Prostate gland (tissue), 2 donors: ENCODE data around the gene SAMM50. TPM values are rescaled to one million over a fixed set of nuclear protein-coding genes. Genes with fewer than 3 reads are reported as not detected.

Experiments used
- DNase-seq: peaks from one replicate; pipeline ENCODE4 v3.0.0-alpha.2; 2019; ENCODE audit warnings: low spot score
- H3K27ac ChIP-seq, 2 donors: fragments of 200-600 bp; sonication (generic); 2 replicates each; pipeline ENCODE4 v1.5.1; 2017 to 2019
- H3K27me3 ChIP-seq: fragments of 200-600 bp; sonication (generic); replicated peaks from 2 replicates; pipeline ENCODE4 v1.5.1; 2019; ENCODE audit not compliant: insufficient read depth
- H3K36me3 ChIP-seq, 2 donors: fragments of 200-600 bp; sonication (generic); 1 replicate in 1 of 2; 2 replicates in 1 of 2; pipeline versions ENCODE4 v1.5.1 to v1.8.1; 2017 to 2019
- H3K4me1 ChIP-seq: fragments of 200-600 bp; sonication (generic); replicated peaks from 2 replicates; pipeline ENCODE4 v1.5.1; 2019
- H3K4me3 ChIP-seq, 2 donors: fragments of 200-600 bp; sonication (generic); 2 replicates each; pipeline ENCODE4 v1.5.1; 2017 to 2019
- H3K9me3 ChIP-seq: fragments of 200-600 bp; sonication (generic); 2 replicates; pipeline ENCODE4 v1.5.1; 2017
- CTCF ChIP-seq, 4 experiments: fragments of 200-600 bp in 2 of 4; fragments of 450-650 bp in 2 of 4; sonication (generic) in 2 of 4; IDR thresholded peaks; 1 replicate in 3 of 4; 2 replicates in 1 of 4; pipeline ENCODE4 v1.5.1; 2016 to 2019; ENCODE audit warnings: antibody characterized with exemption in 4 of 4, mild to moderate bottlenecking in 2 of 4, moderate library complexity in 2 of 4
- POLR2A ChIP-seq: fragments of 450-650 bp; IDR thresholded peaks from one replicate; pipeline ENCODE4 v1.6.1; 2016; ENCODE audit warnings: antibody characterized with exemption, mild to moderate bottlenecking
- POLR2AphosphoS5 ChIP-seq: sonication (generic); formaldehyde crosslinking; IDR thresholded peaks from one replicate; pipeline ENCODE4 v1.6.1; 2017; ENCODE audit warnings: antibody characterized with exemption
- WGBS: methylation state at CpG from one replicate; pipeline ENCODE4 v1.1.5; 2018; 5-methylcytosine and 5-hydroxymethylcytosine counted together
- intact Hi-C: fragments of 100-400 bp; cut with DNase I; formaldehyde crosslinking; loops from one replicate; pipeline ENCODE4 v1.14.2; 2022
- total RNA-seq, 2 donors: library from RNA; depleted of rRNA; stranded (reverse); fragments of >200 nt; gene quantifications; one replicate each; pipeline ENCODE4 v1.1.0, GENCODE V29; 2016

SAMM50 gene
- total RNA-seq, 2 donors from 2014 or later: 32.3 to 43.2 TPM

DNA sequence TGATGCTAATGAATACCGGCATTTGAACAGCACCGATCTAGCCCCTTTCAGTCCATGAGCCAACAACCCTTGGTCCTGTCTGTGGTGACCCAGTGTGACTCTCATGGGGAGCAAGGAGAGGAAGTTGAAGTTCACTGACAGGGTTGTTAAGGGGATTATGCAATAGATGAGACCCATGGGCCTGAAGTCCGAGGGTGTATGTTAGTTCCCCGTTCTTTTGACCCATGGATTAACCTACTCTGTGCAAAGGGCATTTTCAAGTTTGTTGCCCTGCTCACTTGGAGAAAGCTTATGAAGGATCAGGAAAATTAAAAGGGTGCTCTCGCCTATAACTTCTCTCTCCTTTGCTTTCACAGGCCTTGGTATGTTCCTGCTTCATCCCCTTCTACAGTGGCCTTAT lies 26.8 kb upstream of the SAMM50 start:
- WGBS: 93% methylated on average over 5 of the region's 5 CpGs
- Histone ChIP-seq H3K27me3 (no peaks in the 10 kb centered on the region), H3K27ac (no peak overlapping the region), H3K4me1 (no peaks in the 10 kb centered on the region), H3K4me3 (no peak overlapping the region), H3K9me3 (no peaks in the 10 kb centered on the region), H3K36me3 (no peaks in the 10 kb centered on the region)
- intact Hi-C loops: no loop called here
- no peak for TF ChIP-seq POLR2AphosphoS5
- no peak for DNase-seq

DNA sequence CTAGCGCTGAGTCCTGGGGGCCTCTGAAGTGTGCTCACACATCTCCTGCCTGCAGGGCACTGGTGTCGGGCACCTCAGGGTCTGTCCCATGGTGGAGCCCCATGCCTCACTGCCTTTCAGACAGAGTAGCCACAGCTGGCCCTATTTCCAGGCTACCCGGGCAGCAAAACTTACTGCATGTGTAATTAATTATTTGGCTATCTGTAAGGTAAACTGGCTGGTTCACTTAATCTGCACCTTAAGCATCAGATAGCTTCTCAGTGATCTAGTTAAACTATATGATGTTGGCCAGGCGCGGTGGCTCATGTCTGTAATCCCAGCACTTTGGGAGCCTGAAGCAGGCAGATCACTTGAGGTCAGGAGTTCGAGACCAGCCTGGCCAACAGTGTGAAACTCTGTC lies 26.3 kb upstream of the SAMM50 start:
- no peaks in the 10 kb centered on the region for H3K27me3 ChIP-seq
- no peaks in the 10 kb centered on the region for H3K36me3 ChIP-seq
- H3K4me1 ChIP-seq: no peaks in the 10 kb centered on the region
- H3K9me3 ChIP-seq: no peaks in the 10 kb centered on the region
- no peak overlapping the region for H3K27ac ChIP-seq
- TF ChIP-seq CTCF (IDR thresholded peaks at IDR 0.05) (no peak), POLR2AphosphoS5 (no peak), POLR2A (no peak)
- H3K4me3 ChIP-seq: no peak overlapping the region
- intact Hi-C loops: no loop called here
- WGBS: 86% methylated on average over 6 of the region's 6 CpGs
- DNase-seq: no peak

DNA sequence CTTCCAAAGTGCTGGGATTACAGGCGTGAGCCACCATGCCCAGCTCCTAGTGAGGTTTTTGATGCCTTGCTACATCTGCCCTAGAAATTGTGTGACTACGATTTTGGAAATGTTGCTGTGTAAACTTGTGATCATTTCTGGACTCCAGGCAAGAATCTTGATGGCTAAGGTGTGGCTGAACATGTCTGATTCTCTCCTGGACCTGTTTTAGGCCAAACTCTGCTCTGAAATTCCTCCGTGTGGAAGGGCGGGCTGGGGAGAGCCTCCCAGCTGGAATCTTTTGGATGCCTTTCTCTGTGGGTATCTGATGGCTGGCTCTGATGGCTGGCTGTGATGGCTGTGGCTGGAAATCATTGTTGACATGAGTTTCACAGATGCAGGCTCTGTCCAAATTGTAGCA lies 23.5 kb upstream of the SAMM50 start:
- peak; percentile 24 for TF ChIP-seq POLR2AphosphoS5
- TF ChIP-seq POLR2A: no peak
- no peaks in the 10 kb centered on the region for H3K4me1 ChIP-seq
- H3K27me3 ChIP-seq: no peaks in the 10 kb centered on the region
- no peak overlapping the region for H3K27ac ChIP-seq
- no peaks in the 10 kb centered on the region for H3K9me3 ChIP-seq
- peak; percentile 16 for DNase-seq
- intact Hi-C loops: no loop called here
- no peak overlapping the region for H3K4me3 ChIP-seq
- H3K36me3 ChIP-seq: no peaks in the 10 kb centered on the region
- 33% methylated on average over 4 of the region's 4 CpGs for WGBS

DNA sequence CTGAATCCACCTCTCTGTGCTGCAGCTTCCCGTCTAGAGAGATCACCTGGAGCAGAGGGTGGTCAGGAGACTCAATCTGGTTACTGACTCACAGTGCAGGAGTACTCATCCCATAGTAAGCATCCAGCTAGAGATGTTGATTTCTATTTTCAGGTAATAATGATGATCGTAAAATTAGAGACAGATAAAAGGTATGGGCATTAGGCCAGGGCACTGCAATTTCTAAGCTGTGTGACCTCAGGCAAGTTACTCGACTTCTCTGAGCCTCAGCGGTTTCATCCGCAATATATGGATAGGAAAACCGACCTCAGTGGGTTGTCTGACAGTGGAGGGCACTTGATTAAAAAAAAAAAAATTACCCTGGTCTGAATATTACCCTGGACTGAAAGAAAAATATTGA lies 13.8 kb upstream of the SAMM50 start:
- no peak for DNase-seq
- H3K36me3 ChIP-seq: no peaks in the 10 kb centered on the region
- intact Hi-C loops: no loop called here
- no peak overlapping the region for H3K27ac ChIP-seq
- TF ChIP-seq POLR2AphosphoS5: no peak
- no peak for TF ChIP-seq CTCF (IDR thresholded peaks at IDR 0.05)
- no peak for TF ChIP-seq POLR2A
- H3K4me3 ChIP-seq: no peak overlapping the region
- no peaks in the 10 kb centered on the region for H3K4me1 ChIP-seq
- 92% methylated on average over 6 of the region's 6 CpGs for WGBS
- H3K27me3 ChIP-seq: no peaks in the 10 kb centered on the region
- H3K9me3 ChIP-seq: no peaks in the 10 kb centered on the region

- TF ChIP-seq CTCF (IDR thresholded peaks at IDR 0.05): no peak
- TF ChIP-seq POLR2AphosphoS5: no peak
- no peak for TF ChIP-seq POLR2A
- no peaks in the 10 kb centered on the region for H3K9me3 ChIP-seq
- no peak overlapping the region for H3K4me3 ChIP-seq
- 73% methylated on average over 20 of the region's 20 CpGs for WGBS
- no peaks in the 10 kb centered on the region for H3K4me1 ChIP-seq
- H3K27ac ChIP-seq: no peak overlapping the region
- intact Hi-C loops: no loop called here
- H3K36me3 ChIP-seq: no peaks in the 10 kb centered on the region
- no peaks in the 10 kb centered on the region for H3K27me3 ChIP-seq
- no peak for DNase-seq
Measured at GRCh38 chr22:43944670-43945430, 10.4 kb upstream of the SAMM50 start.
